Fibroblast of the aortic adventitia (primary cell): ENCODE measurements around the gene DCTPP1. TPM values are rescaled to one million over a fixed set of nuclear protein-coding genes. Genes with fewer than 3 reads are reported as not detected.

Experiments
- DNase-seq: peaks from one replicate; pipeline ENCODE4 v3.0.0-alpha.2; 2010; ENCODE audit warnings: low read depth
- H3K4me3 ChIP-seq: 2 replicates; pipeline ENCODE4 v1.5.1; 2011; ENCODE audit warnings: low read depth, mild to moderate bottlenecking, control low read depth, low read length, moderate library complexity
- CTCF ChIP-seq: IDR thresholded peaks from 2 replicates; pipeline ENCODE4 v1.5.1; 2011; ENCODE audit warnings: mild to moderate bottlenecking, low read length, control low read depth, inconsistent platforms; ENCODE audit not compliant: insufficient read depth
- total RNA-seq: library from RNA; depleted of rRNA; stranded (reverse); fragments of >200 nt; gene quantifications from 2 replicates; pipeline ENCODE4 v1.2.3, GENCODE V29; 2012; ENCODE audit warnings: low replicate concordance

DCTPP1 gene
- total RNA-seq, 1 donor = 28.0 TPM

- DNase-seq = no peak
- H3K4me3 ChIP-seq = no peak overlapping the region
- TF ChIP-seq CTCF = no peak
These were observed 49.6 kb downstream of the DCTPP1 start for GRCh38 chr16:30380072-30380802.

DNA sequence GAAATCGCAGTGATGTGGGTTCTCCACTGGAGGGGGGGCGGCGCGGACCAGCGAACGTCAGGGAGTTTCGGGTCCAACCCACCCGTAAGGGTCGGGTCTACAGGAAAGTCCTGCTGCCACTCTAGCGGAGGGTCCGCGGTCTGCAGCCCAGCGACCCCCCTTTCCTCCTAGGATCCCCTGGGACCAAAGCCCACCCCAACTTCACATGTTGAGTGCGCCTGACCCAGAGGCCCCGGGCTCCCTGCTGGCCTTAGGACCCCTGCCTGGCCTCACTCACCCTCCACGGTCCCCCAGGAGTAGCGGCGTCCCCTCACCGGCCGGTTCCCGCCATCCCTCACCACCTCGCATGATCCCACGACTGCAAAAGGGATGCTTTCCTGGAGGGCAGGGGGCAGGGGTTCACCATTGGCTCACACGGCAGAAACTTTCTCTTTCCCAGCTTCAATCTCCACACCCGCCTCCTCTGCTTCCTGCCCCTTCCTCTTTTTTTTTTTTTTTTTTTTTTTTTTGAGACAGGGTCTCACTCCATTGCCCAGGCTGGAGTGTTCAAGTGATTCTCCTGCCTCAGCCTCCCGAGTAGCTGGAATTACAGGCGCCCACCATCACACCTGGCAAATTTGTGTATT is 50.6 kb downstream of the DCTPP1 start:
- no peak for TF ChIP-seq CTCF
- DNase-seq = no peak
- H3K4me3 ChIP-seq = peak overlapping the region; percentile 83

DNA sequence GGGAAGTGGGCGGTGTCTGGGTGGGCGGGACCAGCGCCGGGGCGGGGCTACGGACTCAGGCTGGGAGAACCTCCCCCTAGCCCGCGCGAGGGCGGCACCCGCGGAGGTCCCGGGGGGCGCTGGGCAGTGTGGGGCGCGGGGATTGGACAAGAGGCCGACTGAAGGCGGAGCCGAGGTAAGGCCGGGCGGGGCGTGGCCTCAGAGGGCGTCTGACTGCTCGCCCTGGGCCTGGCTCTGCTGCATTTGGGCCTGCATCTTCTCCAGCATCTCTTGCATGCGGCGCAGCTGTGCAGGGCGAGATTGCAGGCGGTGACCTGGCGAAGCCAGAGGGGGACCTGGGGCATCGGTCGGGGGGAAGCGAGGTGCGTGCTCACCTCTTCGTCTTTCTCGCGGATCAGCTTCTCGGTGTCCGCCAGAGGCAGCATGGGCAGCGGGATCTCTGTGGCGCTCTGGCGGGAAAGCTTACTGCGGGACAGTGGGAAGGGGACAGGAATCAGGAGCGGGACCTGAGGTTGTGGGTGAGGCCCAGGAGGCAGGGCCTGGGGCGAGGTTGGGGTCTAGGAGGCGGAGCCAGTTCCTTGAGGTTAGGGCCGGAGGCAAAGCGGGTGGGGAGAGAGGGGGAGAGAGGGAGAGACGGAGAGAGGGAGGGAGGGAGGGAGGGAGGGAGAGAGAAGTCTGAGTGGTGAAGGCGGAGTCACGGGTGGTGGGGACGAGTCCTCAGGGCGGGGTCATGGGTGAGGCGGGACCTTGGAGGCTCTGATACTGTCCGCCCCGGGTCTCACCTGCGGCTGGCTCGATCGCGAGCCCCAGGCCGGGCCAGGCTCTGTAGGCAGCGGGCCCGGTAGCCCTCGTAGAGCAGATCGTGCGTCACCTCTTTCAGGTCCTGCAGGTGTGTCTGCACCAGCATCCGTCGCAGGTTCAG is 51.3 kb downstream of the DCTPP1 start:
- peak overlapping the region; percentile 83 for H3K4me3 ChIP-seq
- DNase-seq = peak; percentile 95
- TF ChIP-seq CTCF = peak; percentile 37

GRCh38 chr16:30377812-30378235 is 52.0 kb downstream of the DCTPP1 start:
- H3K4me3 ChIP-seq = peak overlapping the region; percentile 63
- no peak for TF ChIP-seq CTCF
- DNase-seq = peak; percentile 88

GRCh38 chr16:30377050-30377811 is 52.6 kb downstream of the DCTPP1 start:
- TF ChIP-seq CTCF = no peak
- H3K4me3 ChIP-seq = peak overlapping the region; percentile 44
- DNase-seq = no peak

DNA sequence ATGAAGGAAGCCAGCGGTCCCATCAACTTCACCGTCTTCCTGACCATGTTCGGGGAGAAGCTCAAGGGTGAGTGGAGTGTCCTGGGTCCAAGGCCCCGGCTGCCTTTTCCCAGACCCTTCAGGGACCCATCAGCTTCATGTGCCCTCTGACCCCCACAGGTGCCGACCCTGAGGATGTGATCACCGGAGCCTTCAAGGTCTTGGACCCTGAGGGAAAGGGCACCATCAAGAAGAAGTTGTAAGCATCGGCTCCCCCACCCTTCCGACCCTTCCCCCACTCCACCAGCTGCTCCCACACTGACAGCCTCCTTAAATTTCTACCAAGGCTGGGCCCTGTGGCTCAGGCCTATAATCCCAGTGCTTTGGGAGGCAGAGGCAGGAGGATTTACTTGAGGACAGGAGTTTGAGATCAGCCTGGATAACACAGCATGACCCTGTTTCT is 53.3 kb downstream of the DCTPP1 start:
- no peak for DNase-seq
- TF ChIP-seq CTCF = no peak
- H3K4me3 ChIP-seq = no peak overlapping the region
